Measurements from ENCODE around the gene PRDM16. TPM values are rescaled to one million over a fixed set of nuclear protein-coding genes. Genes with fewer than 3 reads are reported as not detected.

PRDM16 gene
- total RNA-seq, 1 experiment from 2014 or later = not detected

DNA sequence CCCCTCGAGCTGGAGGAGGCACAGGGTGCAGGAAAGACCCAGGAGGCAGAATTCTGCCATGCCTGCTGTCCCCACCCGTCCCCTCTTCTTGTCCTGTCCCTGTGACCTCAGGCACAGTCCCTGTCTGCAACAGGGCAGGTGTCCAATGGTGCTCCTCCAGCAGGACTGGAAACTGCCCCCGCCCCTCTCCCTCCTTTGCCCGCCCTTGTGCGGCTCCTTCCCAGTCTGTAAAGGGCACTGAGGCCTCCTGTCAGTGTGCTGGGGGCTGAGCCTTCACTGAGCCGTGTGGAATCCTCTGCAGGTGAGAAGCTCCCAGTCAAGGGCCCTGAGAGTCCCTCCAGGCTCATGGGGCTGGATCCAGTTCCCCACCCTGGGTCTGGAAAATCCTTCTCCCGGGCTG, 28.9 kb downstream of the PRDM16 start:
- POLR2A ChIA-PET = no interaction called here
- BruUV-seq (replicated peaks) = no TSS peak
- H3K27me3 Mint-ChIP-seq (ENCODE audit: insufficient read depth, unreplicated experiment) = no peaks in the 10 kb centered on the region

DNA sequence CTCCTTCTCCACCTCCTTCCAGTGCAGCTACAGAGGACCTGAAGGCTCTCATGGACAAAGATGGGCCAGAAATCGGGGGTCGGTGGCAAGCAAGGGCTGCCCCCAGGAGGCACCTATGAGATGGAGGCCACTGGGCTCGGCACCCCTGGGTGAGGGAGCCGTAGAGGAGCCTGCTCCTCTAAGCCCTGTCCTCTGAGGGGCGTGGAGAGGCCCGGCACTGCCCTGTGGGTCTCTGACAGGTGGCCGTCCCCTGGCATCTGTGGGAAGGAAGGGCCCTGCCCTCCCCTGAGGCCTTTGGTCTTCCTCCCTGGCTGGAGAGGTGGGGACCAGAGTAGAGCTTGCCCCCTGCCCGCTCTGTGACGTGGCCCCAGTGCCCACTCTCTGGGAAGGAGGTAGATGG, 30.9 kb downstream of the PRDM16 start:
- Mint-ChIP-seq H3K4me1 (ENCODE audit: insufficient read depth, unreplicated experiment) (no peaks in the 10 kb centered on the region), H3K9me3 (ENCODE audit: unreplicated experiment) (no peaks in the 10 kb centered on the region), H3K27ac (ENCODE audit: low read depth, unreplicated experiment) (no peak overlapping the region), H3K4me3 (ENCODE audit: unreplicated experiment) (no peak overlapping the region), H3K36me3 (ENCODE audit: insufficient read depth, unreplicated experiment) (no peaks in the 10 kb centered on the region), H3K27me3 (ENCODE audit: insufficient read depth, unreplicated experiment) (no peaks in the 10 kb centered on the region)
- BruUV-seq (replicated peaks) = no TSS peak
- TF ChIP-seq, protein P1, sequence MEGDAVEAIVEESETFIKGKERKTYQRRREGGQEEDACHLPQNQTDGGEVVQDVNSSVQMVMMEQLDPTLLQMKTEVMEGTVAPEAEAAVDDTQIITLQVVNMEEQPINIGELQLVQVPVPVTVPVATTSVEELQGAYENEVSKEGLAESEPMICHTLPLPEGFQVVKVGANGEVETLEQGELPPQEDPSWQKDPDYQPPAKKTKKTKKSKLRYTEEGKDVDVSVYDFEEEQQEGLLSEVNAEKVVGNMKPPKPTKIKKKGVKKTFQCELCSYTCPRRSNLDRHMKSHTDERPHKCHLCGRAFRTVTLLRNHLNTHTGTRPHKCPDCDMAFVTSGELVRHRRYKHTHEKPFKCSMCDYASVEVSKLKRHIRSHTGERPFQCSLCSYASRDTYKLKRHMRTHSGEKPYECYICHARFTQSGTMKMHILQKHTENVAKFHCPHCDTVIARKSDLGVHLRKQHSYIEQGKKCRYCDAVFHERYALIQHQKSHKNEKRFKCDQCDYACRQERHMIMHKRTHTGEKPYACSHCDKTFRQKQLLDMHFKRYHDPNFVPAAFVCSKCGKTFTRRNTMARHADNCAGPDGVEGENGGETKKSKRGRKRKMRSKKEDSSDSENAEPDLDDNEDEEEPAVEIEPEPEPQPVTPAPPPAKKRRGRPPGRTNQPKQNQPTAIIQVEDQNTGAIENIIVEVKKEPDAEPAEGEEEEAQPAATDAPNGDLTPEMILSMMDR (IDR thresholded peaks at IDR 0.05; ENCODE audit: unreplicated experiment) = no peak
- ChIA-PET CTCF (no interaction called here), POLR2A (no interaction called here)
- intact Hi-C loops (cut with micrococcal nuclease) = no loop called here
- DNase-seq (ENCODE audit: unreplicated experiment) = no peak

More for the DNA sequence above, 28.9 kb downstream of the PRDM16 start:
- Mint-ChIP-seq H3K36me3 (ENCODE audit: insufficient read depth, unreplicated experiment) (no peaks in the 10 kb centered on the region), H3K4me3 (ENCODE audit: unreplicated experiment) (no peak overlapping the region), H3K9me3 (ENCODE audit: unreplicated experiment) (no peaks in the 10 kb centered on the region), H3K27ac (ENCODE audit: low read depth, unreplicated experiment) (no peak overlapping the region), H3K4me1 (ENCODE audit: insufficient read depth, unreplicated experiment) (no peaks in the 10 kb centered on the region)
- DNase-seq (ENCODE audit: unreplicated experiment) = no peak
- TF ChIP-seq, protein P1 (IDR thresholded peaks at IDR 0.05; ENCODE audit: unreplicated experiment) = no peak
- CTCF ChIA-PET = no interaction called here
- intact Hi-C loops (cut with micrococcal nuclease) = no loop called here

DNA sequence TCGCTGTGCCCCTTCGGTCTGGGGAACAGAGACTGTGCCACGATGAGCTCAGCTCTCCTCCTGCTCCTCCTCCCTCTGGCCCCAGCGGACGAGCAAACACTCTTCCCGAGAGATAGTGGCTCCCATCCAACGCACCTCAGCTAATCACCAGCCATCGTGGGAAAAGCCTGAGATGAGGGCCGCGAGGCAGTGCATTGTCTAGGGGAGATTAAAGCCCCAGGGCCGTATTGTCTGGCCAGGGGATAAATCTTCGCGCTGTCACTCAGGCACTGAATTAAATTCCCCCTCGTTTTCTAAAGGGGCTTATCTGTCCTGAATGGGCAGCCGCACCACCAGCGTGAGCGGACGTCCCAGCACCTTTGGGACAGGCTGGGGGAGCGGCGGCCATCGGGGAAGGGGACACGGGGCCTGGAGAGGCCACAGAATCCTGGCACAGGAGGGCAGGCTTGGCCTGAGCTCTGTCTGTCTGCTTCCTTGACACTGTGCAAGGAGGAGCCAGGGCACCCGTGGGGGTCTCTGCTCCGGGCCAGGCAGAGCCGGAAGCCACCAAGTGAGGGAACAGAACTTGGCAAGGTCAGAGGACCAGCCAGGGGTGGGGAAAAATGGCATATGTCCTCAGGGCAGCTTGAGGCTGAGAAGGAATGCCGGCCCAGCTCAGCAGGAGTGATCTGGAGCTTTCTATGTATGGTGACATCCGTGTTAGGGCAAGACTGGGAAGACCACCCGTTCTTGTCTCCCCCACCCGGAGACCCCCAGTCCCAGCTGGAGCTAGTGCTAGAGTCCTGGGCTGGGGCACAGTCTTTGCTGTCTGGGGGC, 32.3 kb downstream of the PRDM16 start:
- Mint-ChIP-seq H3K4me1 (ENCODE audit: insufficient read depth, unreplicated experiment) (no peaks in the 10 kb centered on the region), H3K4me3 (ENCODE audit: unreplicated experiment) (no peak overlapping the region), H3K27me3 (ENCODE audit: insufficient read depth, unreplicated experiment) (no peaks in the 10 kb centered on the region), H3K27ac (ENCODE audit: low read depth, unreplicated experiment) (no peak overlapping the region), H3K36me3 (ENCODE audit: insufficient read depth, unreplicated experiment) (no peaks in the 10 kb centered on the region), H3K9me3 (ENCODE audit: unreplicated experiment) (no peaks in the 10 kb centered on the region)
- DNase-seq (ENCODE audit: unreplicated experiment) = no peak
- TF ChIP-seq, protein P1 (IDR thresholded peaks at IDR 0.05; ENCODE audit: unreplicated experiment) = no peak
- no TSS peak for BruUV-seq (replicated peaks)
- ChIA-PET POLR2A (no interaction called here), CTCF (no interaction called here)
- intact Hi-C loops (cut with micrococcal nuclease) = no loop called here

DNA sequence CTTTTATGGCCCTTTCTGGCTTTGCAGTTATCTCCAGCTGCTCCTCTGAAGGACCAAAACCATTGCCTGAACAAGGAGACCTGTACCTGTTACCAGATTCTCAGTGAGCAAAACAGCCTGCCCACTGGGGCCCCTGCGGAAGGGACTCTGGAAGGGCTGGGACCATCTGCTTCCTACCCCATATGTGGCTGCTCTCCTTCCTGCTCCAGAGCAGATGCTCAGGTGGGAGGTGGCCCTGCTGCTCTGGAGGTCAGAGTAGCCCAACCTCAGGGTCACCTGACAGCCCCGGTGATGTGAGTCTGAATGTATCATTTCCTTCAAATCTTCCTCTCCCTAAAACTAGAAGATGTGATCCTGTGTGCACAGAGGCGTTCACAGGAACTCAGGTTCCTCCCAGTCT, 33.6 kb downstream of the PRDM16 start:
- intact Hi-C loops (cut with micrococcal nuclease) = no loop called here
- POLR2A ChIA-PET = interaction anchor here (0.5 kb wide), 1 partner anchor 798 kb away, joined by 3 read pairs; no protein-coding TSS in a partner anchor
- DNase-seq (ENCODE audit: unreplicated experiment) = no peak
- no peaks in the 10 kb centered on the region for H3K36me3 Mint-ChIP-seq (ENCODE audit: insufficient read depth, unreplicated experiment)
- no peaks in the 10 kb centered on the region for H3K4me1 Mint-ChIP-seq (ENCODE audit: insufficient read depth, unreplicated experiment)
- CTCF ChIA-PET = no interaction called here
- no peak overlapping the region for H3K27ac Mint-ChIP-seq (ENCODE audit: low read depth, unreplicated experiment)
- BruUV-seq (replicated peaks) = no TSS peak
- TF ChIP-seq, protein P1 (IDR thresholded peaks at IDR 0.05; ENCODE audit: unreplicated experiment) = no peak
- H3K9me3 Mint-ChIP-seq (ENCODE audit: unreplicated experiment) = no peaks in the 10 kb centered on the region
- H3K4me3 Mint-ChIP-seq (ENCODE audit: unreplicated experiment) = no peak overlapping the region
- H3K27me3 Mint-ChIP-seq (ENCODE audit: insufficient read depth, unreplicated experiment) = no peaks in the 10 kb centered on the region

All from MCF 10A (cell line).